Activated CD4-positive, alpha-beta T cell treated with anti-CD3 and anti-CD28 coated beads, Interleukin-2, amount 10 ng/mL, durations not matched to agents 7 days and 5 days (primary cell): ENCODE measurements around the gene TRPM3. TPM values are rescaled to one million over a fixed set of nuclear protein-coding genes. Genes with fewer than 3 reads are reported as not detected.

Experiments
- CTCF ChIA-PET: fragments of 350-600 bp; sonication (Branson Sonifier 250); formaldehyde crosslinking; loops from one replicate; lab custom pipeline; 2021; ENCODE audit warnings: antibody characterized with exemption; lab: Charles Lee
- POLR2A ChIA-PET: fragments of 350-600 bp; sonication (Branson Sonifier 250); formaldehyde crosslinking; loops from one replicate; lab custom pipeline; 2021; ENCODE audit warnings: antibody characterized with exemption; lab: Charles Lee
- DNase-seq: peaks from one replicate; pipeline ENCODE4 v3.0.0-alpha.2; 2020
- H3K27ac Mint-ChIP-seq: one replicate; pipeline ENCODE4 v1.8.0; 2021; ENCODE audit warnings: mild to moderate bottlenecking, moderate library complexity, mixed read lengths
- H3K27me3 Mint-ChIP-seq: one replicate; pipeline ENCODE4 v1.8.0; 2021; ENCODE audit warnings: mixed read lengths
- H3K36me3 Mint-ChIP-seq: one replicate; pipeline ENCODE4 v1.8.0; 2021; ENCODE audit warnings: low read depth, mixed read lengths
- H3K4me1 Mint-ChIP-seq: one replicate; pipeline ENCODE4 v1.8.0; 2021; ENCODE audit warnings: mixed read lengths
- H3K4me3 Mint-ChIP-seq: one replicate; pipeline ENCODE4 v1.8.0; 2021; ENCODE audit warnings: mild to moderate bottlenecking, moderate library complexity, mixed read lengths
- H3K9me3 Mint-ChIP-seq: one replicate; pipeline ENCODE4 v1.8.0; 2021; ENCODE audit warnings: mixed read lengths
- total RNA-seq, 2 experiments: library from RNA; stranded (reverse); gene quantifications; one replicate each; pipeline ENCODE4 v1.2.3, GENCODE V29; 2021

TRPM3 gene
- total RNA-seq, 2 experiments from 2014 or later, result not detected

DNA sequence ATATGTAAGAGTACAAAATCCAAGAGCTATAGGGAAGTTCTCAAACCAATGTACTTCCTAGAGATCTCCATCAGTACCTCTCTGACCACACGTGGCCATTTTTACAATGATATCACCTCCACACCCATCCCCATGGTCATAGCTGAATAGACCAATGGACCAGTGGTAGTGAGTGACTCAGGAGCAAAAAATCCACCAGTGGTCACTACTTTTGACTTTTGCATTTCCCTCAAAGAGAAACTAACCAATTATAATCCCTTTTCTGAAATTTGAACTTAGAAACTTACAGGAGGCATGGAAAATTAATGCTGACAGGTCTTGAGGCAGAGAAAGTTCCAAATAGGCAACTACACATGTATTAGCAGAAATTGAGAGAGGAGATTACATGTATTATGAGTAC is 238.4 kb downstream of the TRPM3 start:
- CTCF ChIA-PET, result no interaction called here
- Mint-ChIP-seq H3K4me3 (no peak overlapping the region), H3K27me3 (no peaks in the 10 kb centered on the region), H3K27ac (no peak overlapping the region), H3K9me3 (no peaks in the 10 kb centered on the region), H3K4me1 (no peaks in the 10 kb centered on the region), H3K36me3 (no peaks in the 10 kb centered on the region)
- POLR2A ChIA-PET, result no interaction called here
- no peak for DNase-seq

- no peak for DNase-seq
- H3K4me1 Mint-ChIP-seq, result no peaks in the 10 kb centered on the region
- H3K4me3 Mint-ChIP-seq, result no peak overlapping the region
- ChIA-PET CTCF (no interaction called here), POLR2A (no interaction called here)
- no peaks in the 10 kb centered on the region for H3K36me3 Mint-ChIP-seq
- H3K27ac Mint-ChIP-seq, result no peak overlapping the region
- H3K9me3 Mint-ChIP-seq, result no peaks in the 10 kb centered on the region
- H3K27me3 Mint-ChIP-seq, result no peaks in the 10 kb centered on the region
Measured at GRCh38 chr9:70881333-70881732, 240.1 kb downstream of the TRPM3 start.

- no peaks in the 10 kb centered on the region for H3K27me3 Mint-ChIP-seq
- no peaks in the 10 kb centered on the region for H3K9me3 Mint-ChIP-seq
- ChIA-PET CTCF (interaction anchor here (0.6 kb wide), 1 partner anchor 9 kb away, joined by 3 read pairs; no protein-coding TSS in a partner anchor), POLR2A (no interaction called here)
- no peak overlapping the region for H3K4me3 Mint-ChIP-seq
- no peak overlapping the region for H3K27ac Mint-ChIP-seq
- no peaks in the 10 kb centered on the region for H3K4me1 Mint-ChIP-seq
- no peaks in the 10 kb centered on the region for H3K36me3 Mint-ChIP-seq
- DNase-seq, result no peak
Measured at GRCh38 chr9:70880535-70880934, 240.9 kb downstream of the TRPM3 start.

DNA sequence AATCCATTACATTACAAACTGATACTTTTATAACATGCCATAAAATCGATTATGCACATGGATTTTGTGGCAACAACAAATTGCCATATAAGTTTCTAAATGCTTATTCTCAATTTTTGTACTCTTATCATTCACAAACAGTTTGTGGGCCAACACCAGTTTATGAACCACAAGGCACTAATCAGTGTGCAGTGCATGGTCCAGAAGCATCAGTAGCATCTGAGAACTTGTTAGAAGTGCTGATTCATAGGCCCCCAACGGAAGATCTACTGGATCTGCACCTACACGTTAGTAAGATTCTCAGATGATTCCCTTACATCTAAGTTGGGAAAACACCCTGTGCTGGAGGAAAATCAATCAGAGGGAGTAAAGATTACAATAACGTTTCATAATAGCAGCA is 242.8 kb downstream of the TRPM3 start:
- no peak for DNase-seq
- POLR2A ChIA-PET, result no interaction called here
- Mint-ChIP-seq H3K9me3 (no peaks in the 10 kb centered on the region), H3K4me3 (no peak overlapping the region), H3K27me3 (no peaks in the 10 kb centered on the region), H3K4me1 (no peaks in the 10 kb centered on the region), H3K36me3 (no peaks in the 10 kb centered on the region), H3K27ac (no peak overlapping the region)
- CTCF ChIA-PET, result no interaction called here

DNA sequence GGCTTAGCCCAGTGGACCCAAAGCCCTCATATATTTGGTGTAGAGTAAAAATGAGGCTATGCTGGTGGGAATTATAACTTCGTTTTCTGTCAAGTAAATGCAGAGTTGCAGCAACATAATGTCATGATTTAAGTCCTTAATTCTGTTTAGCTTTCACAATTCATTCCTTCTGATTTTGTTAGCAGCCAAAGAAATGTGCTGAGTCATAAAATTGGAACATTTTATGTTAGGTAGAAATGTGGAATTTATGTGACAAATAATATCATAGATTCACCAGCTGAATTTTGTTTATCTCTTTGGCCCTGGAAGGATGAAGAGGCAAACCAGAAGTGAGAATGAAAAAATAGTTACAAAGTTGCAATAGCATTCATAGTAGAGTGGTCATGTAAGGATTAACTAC is 247.0 kb downstream of the TRPM3 start:
- CTCF ChIA-PET, result no interaction called here
- Mint-ChIP-seq H3K4me3 (no peak overlapping the region), H3K9me3 (no peaks in the 10 kb centered on the region), H3K4me1 (no peaks in the 10 kb centered on the region), H3K36me3 (no peaks in the 10 kb centered on the region), H3K27ac (no peak overlapping the region), H3K27me3 (no peaks in the 10 kb centered on the region)
- POLR2A ChIA-PET, result no interaction called here
- no peak for DNase-seq

DNA sequence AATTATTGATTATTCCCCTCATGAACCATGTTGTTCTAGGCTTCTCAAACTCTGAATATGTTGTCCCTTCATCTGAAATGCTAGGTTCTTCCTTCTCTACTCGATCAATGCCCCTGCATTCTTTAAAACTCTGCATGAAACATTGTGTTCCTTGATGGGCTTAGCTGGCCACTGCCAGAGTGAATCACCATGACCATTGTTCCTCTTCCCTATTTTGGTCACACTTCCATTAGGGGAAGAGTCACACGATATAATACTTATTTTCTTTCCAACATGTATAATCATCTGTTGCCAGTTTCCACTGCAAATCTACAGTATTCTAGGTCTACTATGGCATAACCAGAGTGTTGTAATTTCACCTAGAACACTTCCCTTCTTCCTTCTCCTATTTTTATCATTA is 247.9 kb downstream of the TRPM3 start:
- H3K9me3 Mint-ChIP-seq, result no peaks in the 10 kb centered on the region

DNA sequence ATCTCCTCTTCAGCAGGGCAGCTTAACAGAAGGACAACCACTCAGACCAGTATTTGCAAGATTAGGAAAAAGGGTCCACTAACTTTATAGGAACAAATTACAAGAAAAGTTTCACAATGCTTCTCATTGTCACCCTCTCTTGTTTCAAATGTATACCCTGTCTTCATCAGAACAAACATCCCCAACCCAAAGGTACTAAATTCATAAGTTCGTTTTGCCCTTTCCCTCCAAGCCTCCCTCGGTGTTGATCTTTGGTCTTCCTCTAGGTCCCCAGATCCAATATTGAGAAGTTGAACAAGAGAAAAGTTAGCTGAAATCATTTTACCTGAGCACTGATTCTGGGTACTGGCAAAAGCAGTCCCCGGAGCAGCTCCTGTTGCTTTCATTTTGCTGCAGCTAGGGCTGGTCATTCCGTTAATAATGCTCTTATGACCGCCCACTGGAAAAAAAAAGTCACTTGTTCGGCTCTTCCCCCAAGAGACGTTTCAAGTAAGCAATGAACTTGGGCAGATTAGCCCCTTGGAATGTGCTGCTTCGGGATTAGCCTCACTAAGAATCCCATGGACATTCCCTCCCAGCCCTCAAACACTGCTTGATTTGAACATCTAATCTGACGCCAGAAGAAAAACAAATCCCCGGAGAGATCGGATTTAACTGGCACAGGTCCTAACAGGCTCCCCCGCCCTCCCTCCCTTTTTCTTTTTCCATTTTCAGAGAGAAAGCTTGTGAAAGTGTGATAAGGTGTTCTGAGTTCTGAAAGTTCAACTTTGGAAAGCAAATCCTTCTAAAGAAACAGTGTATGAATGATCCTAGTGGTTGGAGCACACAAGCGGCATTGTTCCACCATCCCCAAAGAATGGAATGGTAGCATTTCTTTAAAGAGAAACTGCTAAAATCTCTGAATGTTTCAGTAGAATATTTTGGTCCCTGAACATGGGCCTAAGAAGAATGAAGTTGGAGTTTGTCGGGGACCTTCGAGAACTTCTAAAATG is 252.5 kb downstream of the TRPM3 start:
- no peaks in the 10 kb centered on the region for H3K9me3 Mint-ChIP-seq
- H3K4me3 Mint-ChIP-seq, result no peak overlapping the region

More for the DNA sequence above, 247.9 kb downstream of the TRPM3 start:
- DNase-seq, result no peak
- no peaks in the 10 kb centered on the region for H3K27me3 Mint-ChIP-seq
- CTCF ChIA-PET, result no interaction called here
- H3K36me3 Mint-ChIP-seq, result no peaks in the 10 kb centered on the region
- no peak overlapping the region for H3K27ac Mint-ChIP-seq
- POLR2A ChIA-PET, result no interaction called here
- no peaks in the 10 kb centered on the region for H3K4me1 Mint-ChIP-seq
- no peak overlapping the region for H3K4me3 Mint-ChIP-seq

GRCh38 chr9:70868041-70868440 is 253.4 kb downstream of the TRPM3 start:
- H3K4me1 Mint-ChIP-seq, result no peaks in the 10 kb centered on the region
- CTCF ChIA-PET, result no interaction called here

More for the DNA sequence above, 252.5 kb downstream of the TRPM3 start:
- CTCF ChIA-PET, result no interaction called here
- DNase-seq, result no peak
- Mint-ChIP-seq H3K36me3 (no peaks in the 10 kb centered on the region), H3K27me3 (no peaks in the 10 kb centered on the region), H3K27ac (no peak overlapping the region), H3K4me1 (no peaks in the 10 kb centered on the region)
- POLR2A ChIA-PET, result no interaction called here

DNA sequence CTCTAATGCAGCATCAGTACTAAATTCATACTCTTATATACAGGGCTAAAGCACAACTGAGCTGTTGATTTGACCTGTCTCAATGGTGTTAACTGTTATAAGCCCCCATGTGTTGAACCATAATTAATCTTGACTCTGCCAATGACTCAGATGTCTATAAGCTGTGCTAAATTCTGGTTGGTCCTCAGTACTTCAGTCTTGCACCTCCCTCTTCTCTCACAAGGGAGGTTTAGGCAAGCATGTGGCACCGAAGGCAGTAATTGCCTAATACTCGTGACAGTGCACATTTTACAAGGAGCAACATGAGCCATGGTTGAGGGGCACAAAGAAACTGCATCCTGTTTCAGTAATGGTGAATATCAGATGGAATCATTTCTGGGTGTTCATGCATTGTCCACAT is 255.9 kb downstream of the TRPM3 start:
- H3K4me3 Mint-ChIP-seq, result no peak overlapping the region
- no peaks in the 10 kb centered on the region for H3K36me3 Mint-ChIP-seq
- DNase-seq, result no peak
- H3K27me3 Mint-ChIP-seq, result peaks cover 5% of the 10 kb centered on the region
- H3K9me3 Mint-ChIP-seq, result no peaks in the 10 kb centered on the region
- no peak overlapping the region for H3K27ac Mint-ChIP-seq
- POLR2A ChIA-PET, result no interaction called here
- H3K4me1 Mint-ChIP-seq, result no peaks in the 10 kb centered on the region
- CTCF ChIA-PET, result no interaction called here

More at GRCh38 chr9:70868041-70868440, 253.4 kb downstream of the TRPM3 start:
- no peak for DNase-seq
- POLR2A ChIA-PET, result no interaction called here
- no peaks in the 10 kb centered on the region for H3K27me3 Mint-ChIP-seq
- no peaks in the 10 kb centered on the region for H3K36me3 Mint-ChIP-seq
- no peak overlapping the region for H3K27ac Mint-ChIP-seq
- H3K4me3 Mint-ChIP-seq, result no peak overlapping the region
- H3K9me3 Mint-ChIP-seq, result no peaks in the 10 kb centered on the region

GRCh38 chr9:70861797-70862196 is 259.6 kb downstream of the TRPM3 start:
- no peaks in the 10 kb centered on the region for H3K9me3 Mint-ChIP-seq
- CTCF ChIA-PET, result interaction anchor here (0.6 kb wide), 1 partner anchor 1127 kb away, joined by 3 read pairs; no protein-coding TSS in a partner anchor
- POLR2A ChIA-PET, result no interaction called here

DNA sequence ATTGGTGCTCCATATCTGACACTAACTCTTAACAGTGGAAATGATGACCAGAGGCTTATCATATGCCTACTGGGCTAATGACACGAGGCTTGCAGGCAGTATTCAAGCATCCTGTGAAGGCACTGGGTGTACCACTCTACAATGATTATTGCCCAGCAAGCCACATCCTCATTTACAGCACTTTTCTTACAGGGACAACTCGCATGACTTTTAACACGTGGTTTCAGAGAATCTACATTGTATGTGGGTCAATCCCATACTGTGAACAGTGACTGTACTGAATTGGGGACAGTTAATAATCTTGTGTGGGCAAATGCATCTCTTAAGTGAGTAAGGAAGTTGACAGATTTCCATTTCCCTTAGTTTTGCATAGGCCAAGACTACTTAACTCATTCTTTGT is 260.0 kb downstream of the TRPM3 start:
- CTCF ChIA-PET, result interaction anchor here (0.6 kb wide), 1 partner anchor 1128 kb away, joined by 3 read pairs; no protein-coding TSS in a partner anchor
- no peaks in the 10 kb centered on the region for H3K4me1 Mint-ChIP-seq
- no peaks in the 10 kb centered on the region for H3K36me3 Mint-ChIP-seq
- no peaks in the 10 kb centered on the region for H3K9me3 Mint-ChIP-seq
- POLR2A ChIA-PET, result no interaction called here
- no peak for DNase-seq
- H3K4me3 Mint-ChIP-seq, result no peak overlapping the region
- peaks cover 5% of the 10 kb centered on the region for H3K27me3 Mint-ChIP-seq
- H3K27ac Mint-ChIP-seq, result no peak overlapping the region

More at GRCh38 chr9:70861797-70862196, 259.6 kb downstream of the TRPM3 start:
- Mint-ChIP-seq H3K36me3 (no peaks in the 10 kb centered on the region), H3K27me3 (peaks cover 5% of the 10 kb centered on the region), H3K27ac (no peak overlapping the region), H3K4me1 (no peaks in the 10 kb centered on the region), H3K4me3 (no peak overlapping the region)
- no peak for DNase-seq

DNA sequence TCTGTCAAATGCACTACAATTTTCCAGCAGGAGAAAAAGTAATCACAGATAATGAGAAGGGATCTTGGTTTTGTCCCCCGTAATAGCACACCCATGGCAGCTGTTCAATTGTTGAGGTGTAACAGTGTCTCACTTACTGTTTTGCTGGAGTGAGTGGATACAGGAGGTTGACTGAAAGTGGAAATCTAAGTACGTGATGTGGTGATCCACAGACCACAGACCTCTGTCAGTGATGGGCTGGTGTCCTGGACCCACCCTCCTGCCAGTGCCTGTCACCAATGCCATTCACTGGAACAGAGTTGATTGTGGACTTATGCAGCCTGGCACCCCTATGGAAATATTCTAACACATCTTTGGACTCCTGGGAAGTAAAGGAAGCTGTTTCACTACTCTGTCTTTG is 261.7 kb downstream of the TRPM3 start:
- Mint-ChIP-seq H3K4me3 (no peak overlapping the region), H3K36me3 (no peaks in the 10 kb centered on the region), H3K27me3 (peaks cover 5% of the 10 kb centered on the region), H3K9me3 (no peaks in the 10 kb centered on the region), H3K4me1 (no peaks in the 10 kb centered on the region), H3K27ac (no peak overlapping the region)
- ChIA-PET CTCF (no interaction called here), POLR2A (no interaction called here)
- no peak for DNase-seq

- Mint-ChIP-seq H3K36me3 (no peaks in the 10 kb centered on the region), H3K4me3 (no peak overlapping the region), H3K27ac (no peak overlapping the region), H3K9me3 (no peaks in the 10 kb centered on the region), H3K4me1 (no peaks in the 10 kb centered on the region), H3K27me3 (peaks cover 5% of the 10 kb centered on the region)
- ChIA-PET CTCF (interaction anchor here (0.8 kb wide), 1 partner anchor 10 kb away, joined by 3 read pairs; no protein-coding TSS in a partner anchor), POLR2A (no interaction called here)
- DNase-seq, result no peak
Measured at GRCh38 chr9:70856411-70856810, 265.0 kb downstream of the TRPM3 start.
